ENCODE data around the gene FLYWCH1. TPM values are rescaled to one million over a fixed set of nuclear protein-coding genes. Genes with fewer than 3 reads are reported as not detected.
A peak's percentile ranks its signal among the peaks of the same experiment; 100 is the strongest.

Gene FLYWCH1
- total and polyA plus RNA-seq, 9 of the 15 experiments (the other 6 are each of a cell fraction or from before 2014, with no cell fraction given) = 0.18 to 33.6 (median 11.3) TPM

- TF ChIP-seq MGA (IDR thresholded peaks at IDR 0.05) (no peak), ZNF589 (CRISPR knock-in tag; IDR thresholded peaks at IDR 0.05; ENCODE audit: low read depth) (no peak), SETDB1 (IDR thresholded peaks at IDR 0.05; ENCODE audit: low read length) (no peak), ZFP36 (IDR thresholded peaks at IDR 0.05; ENCODE audit: low read depth, low read length, partially characterized antibody) (no peak), KDM2B (CRISPR knock-in tag; IDR thresholded peaks at IDR 0.05) (no peak), ZNF165 (CRISPR knock-in tag; IDR thresholded peaks at IDR 0.05; ENCODE audit: borderline replicate concordance) (0 out of 2 replicates have a peak, but pooled peaks have one; percentile 25), E2F6 (IDR thresholded peaks at IDR 0.05; ENCODE audit: borderline replicate concordance in 1 of 2, extremely low read depth in 1 of 2, insufficient read depth in 1 of 2, insufficient read length in 1 of 2, low read depth in 1 of 2, low read length in 1 of 2, poor library complexity in 1 of 2, severe bottlenecking in 1 of 2) (peak; percentile 53 to 90), ZBTB1 (CRISPR knock-in tag; IDR thresholded peaks at IDR 0.05; ENCODE audit: borderline replicate concordance, low read depth) (0 out of 2 replicates have a peak, but pooled peaks have one; percentile 77), PPARD (CRISPR knock-in tag; IDR thresholded peaks at IDR 0.05) (no peak), IRF1 (CRISPR knock-in tag; IDR thresholded peaks at IDR 0.05; ENCODE audit: borderline replicate concordance) (peak; percentile 78; the same call in 1 of the 2 replicates), PYGO2 (tag; IDR thresholded peaks at IDR 0.05) (no peak), ZNF133 (CRISPR knock-in tag; IDR thresholded peaks at IDR 0.05) (no peak)
These were observed 57.2 kb downstream of the FLYWCH1 start, which contains the start of gene PAQR4 (continued) for GRCh38 chr16:2968738-2969544.

Data from K562 (cell line).